Right renal cortex interstitium (tissue), 3 donors: Measurements from ENCODE around the gene KLK1. TPM values are rescaled to one million over a fixed set of nuclear protein-coding genes. Genes with fewer than 3 reads are reported as not detected.
"Not testable (repeated sequence)": the region's sequence is repeated elsewhere in the genome, so short reads cannot be mapped to it uniquely, and the experiment has no call there.

Source experiments
- DNase-seq, 3 donors: peaks; one replicate each; pipeline ENCODE4 v3.0.0-alpha.2; 2013; ENCODE audit warnings: low read depth in 3 of 3, low spot score in 2 of 3
- polyA plus RNA-seq, 3 donors: library from polyadenylated mRNA; unstranded; fragments of 120-200 nt; gene quantifications; one replicate each; pipeline ENCODE4 v1.2.1, GENCODE V29; 2013; ENCODE audit not compliant: insufficient read length in 3 of 3

Gene KLK1
- polyA plus RNA-seq, 3 donors = 1.7 to 1.8 (median 1.8) TPM

DNA sequence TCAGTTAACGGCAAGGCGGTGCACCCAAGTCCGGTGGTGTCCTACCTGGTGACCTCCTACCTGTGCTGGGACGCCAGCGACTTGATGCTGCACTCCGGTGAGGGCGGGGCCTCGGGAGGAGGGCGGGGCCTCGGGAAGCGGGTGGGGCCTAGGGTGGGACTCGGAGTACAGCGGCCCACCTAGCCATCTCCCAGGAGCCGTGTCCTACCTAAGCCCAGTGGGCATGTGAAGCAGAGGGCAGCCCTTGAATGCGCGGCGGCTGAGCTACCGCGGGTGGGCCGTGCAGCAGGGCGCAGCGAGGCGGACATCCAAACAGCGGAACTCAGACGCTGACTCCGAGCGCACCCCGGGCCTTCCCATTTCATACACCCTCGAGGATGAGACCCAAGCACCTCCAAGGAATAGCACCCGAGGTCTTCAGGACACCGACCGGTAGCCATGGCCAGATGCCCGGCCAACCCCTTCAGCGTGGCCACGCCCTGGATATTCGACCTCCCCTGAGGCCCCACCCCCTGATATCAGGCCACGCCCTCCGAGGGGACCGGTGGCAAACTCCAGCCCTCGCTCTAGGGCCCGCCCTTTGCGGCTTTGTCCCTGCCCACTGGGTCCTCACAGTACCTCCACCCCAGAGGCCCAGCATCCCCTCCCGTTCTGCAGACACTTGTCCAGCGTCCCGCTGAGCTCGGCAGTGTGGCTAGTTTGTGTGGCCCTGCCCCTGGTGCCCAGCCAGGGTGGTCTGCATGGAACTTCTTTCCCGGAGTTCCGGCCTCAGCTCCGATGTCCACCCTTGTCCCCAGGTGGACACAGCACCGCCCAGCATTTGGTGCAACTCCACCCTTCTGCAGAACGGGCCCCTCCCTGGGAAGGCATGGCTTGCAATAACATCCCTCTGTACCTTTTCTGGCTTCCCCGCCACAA is 5.4 kb downstream of the KLK1 start:
- DNase-seq = no peak

DNA sequence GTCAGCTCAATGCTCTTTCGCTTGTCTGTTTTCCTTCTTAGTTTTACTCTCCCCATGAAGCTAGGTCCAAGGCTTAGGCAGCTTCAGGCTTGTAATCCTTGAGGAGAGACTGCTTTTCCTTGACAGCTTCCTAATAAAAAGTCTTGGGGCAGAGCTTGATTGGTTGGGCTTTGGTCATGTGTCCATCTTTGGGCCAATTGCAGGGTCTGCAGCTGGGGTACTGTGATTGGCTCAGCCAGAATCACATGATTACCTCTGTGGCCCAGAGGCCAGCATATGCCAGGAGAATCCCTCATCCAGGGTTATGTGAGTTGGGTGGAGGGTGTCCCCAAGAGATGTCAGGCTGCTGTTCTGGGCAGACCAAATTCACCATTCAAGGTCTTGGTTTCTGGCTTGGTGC is 8.1 kb downstream of the KLK1 start:
- no peak for DNase-seq

DNA sequence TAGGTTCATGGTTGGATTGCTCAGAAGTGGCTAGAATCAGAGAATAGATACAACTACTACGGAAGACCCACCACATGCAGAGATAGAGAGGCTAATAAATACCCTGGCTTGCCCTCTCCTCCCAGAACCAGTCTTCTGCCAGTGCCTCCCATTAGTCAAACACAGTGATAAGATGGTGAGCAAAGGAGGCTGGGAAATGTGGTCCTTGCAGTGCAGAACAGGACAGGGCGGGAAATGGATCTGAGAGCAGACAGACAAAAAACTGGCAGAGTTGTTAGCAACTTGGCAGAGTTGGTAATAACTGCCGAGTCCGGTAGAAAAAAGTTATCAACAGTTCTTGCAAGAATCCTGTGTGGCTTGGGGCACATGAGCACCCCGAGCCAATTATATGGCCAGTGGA is 8.7 kb downstream of the KLK1 start:
- DNase-seq = no peak

DNA sequence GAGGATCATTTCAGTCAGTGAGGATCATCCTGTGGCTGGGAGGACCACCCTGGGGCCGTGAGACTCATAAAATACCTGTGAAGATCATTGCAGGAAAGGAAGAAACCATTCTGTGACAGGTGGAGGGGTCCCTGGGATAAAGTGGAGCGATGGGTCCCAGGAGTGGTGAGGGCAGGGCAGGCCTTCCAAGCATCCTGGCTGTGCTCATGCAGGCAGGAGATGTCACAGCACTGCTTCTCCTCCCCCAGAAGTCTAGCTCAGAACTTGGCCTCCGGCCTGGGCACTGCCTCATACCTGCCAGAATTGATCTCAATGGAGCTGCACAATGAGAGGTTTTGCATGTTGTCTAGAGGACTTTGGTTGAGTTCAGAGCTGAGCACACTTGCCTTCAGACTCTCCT is 11.1 kb downstream of the KLK1 start:
- no peak for DNase-seq

DNA sequence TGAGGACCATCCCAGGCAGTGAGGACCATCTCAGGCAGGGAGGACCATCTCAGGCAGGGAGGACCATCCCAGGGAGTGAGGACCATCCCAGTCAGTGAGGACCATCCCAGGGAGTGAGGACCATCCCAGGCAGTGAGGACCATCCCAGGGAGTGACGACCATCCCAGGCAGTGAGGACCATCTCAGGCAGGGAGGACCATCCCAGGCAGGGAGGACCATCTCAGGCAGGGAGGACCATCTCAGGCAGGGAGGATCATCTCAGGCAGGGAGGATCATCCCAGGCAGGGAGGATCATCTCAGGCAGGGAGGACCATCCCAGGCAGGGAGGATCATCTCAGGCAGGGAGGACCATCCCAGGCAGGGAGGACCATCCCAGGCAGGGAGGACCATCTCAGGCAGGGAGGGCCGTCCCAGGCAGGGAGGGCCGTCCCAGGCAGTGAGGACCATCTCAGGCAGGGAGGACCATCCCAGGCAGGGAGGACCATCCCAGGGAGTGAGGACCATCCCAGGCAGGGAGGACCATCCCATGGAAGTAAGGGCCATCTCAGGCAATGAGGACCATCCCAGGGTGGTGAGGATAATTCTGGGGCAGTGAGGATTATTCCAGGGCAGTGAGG is 11.9 kb downstream of the KLK1 start:
- not testable (repeated sequence) for DNase-seq

DNA sequence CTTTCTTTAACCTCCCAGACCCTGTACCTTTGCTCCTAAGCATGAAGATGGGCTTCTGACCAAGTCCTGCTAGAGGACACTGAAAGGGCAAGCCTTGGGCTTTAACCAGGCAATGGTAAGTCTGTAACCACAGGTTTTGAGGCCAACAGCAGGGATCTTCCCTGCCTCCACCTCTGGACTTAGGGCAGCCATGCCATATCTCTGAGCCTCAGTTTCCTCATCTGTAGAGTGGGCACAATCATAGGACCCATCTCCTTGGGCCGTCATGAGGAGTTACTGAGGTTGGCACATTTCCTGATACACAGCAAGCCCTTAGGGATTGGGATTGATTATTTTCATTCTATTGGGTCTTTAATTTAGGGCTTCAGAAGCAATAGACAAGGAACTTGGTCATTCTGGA is 14.7 kb downstream of the KLK1 start:
- no peak for DNase-seq

DNA sequence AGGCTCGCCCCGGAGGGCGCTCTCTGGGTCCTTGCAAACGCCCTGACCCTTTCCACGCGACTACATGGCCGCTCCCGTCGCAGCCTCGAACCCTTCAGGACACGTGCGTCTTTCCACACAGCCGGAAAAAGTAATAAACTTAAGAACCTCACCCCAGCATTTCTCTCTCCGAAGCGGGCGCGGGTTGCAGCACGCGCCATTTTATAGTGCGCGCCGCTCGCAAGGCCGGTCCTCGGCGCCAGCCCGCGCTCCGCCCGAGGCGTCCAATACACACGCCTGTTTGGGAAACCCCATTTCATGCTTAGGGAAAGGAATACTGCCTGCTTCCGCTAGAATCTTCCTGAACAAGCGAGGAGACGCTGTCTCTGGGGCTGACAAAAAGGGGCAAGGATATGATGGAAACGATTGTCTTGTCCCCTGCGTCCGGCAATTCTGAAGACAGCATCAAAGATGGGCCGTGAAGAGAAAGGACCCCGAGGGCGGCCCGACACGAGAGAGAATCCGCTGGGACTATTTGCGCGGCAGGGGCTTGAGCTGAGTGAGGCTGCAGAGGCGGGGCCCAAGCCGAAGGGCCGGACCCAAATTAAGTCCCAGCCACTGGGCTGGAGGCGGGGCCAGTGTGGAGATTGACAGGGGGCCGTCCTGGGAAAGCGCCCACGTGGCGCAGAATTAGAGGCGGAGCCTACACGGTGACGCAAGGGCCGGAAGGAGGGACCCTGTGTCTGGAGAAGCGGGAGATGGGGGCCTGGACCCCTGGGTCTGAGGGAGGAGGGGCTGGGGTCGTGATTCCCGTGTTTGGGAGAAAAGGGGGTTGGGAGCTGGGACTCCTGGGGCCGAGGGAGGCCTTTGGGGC is 18.9 kb downstream of the KLK1 start:
- DNase-seq = peak; percentile 99 to 100 (median 99)

DNA sequence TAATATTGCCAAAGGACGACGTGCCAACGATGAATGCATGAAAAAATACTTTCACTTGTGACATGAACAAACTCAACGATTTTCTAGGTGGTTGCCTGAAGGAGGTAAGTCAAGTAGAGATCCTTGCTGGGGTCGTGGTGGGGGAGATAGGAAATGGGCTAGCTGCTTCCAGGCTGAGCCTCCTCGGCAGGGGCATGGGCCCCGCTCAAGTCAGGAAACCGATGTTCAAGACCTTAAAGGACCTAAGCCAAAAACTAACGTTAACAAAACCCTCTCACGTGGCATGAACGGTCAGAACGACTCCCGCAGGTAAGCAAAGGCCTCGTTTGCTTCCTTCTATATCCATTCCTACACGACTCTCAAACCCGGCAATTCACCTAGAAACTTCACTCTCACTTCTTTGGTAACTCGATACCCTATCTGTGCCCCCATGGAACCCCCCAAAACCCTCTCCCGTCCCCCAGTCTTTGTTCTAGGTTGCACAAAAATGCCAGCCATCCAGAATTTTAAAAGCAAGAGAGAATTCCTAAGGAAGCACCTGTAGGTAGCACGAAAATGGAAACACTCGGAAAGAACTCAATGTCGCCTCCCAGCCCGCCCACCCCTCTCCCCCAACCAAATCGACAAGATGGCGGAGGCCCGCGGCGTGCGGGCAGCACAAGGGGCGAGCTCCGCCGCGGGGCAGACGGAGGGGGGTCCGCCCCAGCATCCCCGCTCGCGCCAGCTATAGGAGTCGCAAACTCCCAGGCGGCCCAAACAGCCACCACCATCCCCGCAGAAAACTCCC is 19.8 kb downstream of the KLK1 start:
- no peak for DNase-seq

DNA sequence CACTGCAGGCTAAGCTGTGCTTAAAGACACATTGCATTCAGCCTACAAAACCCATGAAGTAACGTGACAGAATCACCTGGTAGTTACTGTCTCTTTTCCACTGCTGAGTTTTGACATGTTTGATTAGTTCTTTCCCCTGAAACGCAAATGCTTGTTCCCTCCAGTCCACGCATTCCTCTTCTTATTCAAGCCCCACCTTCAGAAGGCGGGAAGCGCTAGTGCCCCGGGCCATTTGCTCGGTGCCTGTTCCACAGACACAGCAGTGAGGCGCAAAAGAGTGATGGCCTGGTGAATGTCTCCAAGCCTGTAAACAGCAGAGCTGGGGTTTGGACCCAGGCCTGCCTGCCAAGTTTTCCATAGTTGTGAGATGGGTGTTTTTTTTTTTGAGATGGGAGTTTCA is 22.5 kb downstream of the KLK1 start:
- no peak for DNase-seq

DNA sequence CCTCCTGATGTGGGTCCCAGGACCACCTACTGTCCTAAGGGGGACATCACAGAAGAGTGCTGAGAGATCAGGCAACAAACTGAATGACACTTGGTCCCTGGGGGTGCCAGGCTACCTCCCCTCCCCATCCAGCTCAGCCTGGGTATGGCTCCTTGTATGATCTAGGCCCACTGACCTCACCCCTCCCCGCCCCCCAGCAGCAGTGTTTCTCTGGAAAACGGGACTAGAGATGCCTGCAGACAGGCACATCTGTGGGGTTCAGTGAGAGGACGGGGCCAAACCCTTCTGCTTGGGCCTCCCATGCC is 24.1 kb downstream of the KLK1 start:
- DNase-seq = no peak

DNA sequence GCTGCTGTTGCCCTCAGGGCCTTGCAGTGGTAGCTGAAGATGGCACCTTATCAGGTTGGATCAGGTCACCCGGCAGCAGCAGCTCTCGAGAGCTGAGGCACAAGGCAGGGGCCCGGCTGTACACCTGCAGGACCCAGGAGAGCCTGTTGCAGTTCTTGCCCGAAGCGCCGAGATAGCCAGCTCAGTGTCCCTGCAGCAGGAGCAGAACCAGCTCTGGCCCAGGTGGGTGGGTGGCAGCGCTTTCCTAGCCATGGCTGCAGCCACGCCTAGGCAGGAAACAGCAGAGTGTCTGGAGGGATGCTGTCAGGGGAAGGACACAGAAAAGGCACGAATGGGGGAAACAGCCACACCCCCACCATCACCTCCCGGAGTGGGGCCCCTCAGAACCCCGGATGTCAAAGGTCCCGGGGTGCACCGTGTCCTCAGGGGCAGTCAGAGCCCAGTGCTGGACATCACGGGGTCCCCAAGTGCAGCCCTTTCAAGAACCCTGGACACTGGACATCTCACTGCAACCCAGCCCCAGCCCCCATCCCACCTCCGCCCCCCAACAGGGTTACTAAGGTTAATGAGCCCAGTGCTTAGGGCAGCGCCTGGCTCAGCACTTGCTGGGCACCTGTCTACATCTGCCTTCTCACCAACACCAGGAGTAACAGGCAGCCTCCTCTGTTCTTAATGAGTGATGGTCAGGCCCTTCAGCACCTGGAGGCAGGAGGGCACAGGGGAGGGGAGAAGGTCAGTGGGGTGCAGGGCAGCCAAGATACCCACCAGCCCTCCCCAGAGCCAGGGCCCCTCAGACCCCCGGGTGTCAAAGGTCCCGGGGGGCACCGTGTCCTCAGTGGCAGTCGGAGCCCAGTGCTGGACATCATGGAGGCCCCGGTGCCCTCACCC is 24.7 kb downstream of the KLK1 start:
- DNase-seq = no peak

DNA sequence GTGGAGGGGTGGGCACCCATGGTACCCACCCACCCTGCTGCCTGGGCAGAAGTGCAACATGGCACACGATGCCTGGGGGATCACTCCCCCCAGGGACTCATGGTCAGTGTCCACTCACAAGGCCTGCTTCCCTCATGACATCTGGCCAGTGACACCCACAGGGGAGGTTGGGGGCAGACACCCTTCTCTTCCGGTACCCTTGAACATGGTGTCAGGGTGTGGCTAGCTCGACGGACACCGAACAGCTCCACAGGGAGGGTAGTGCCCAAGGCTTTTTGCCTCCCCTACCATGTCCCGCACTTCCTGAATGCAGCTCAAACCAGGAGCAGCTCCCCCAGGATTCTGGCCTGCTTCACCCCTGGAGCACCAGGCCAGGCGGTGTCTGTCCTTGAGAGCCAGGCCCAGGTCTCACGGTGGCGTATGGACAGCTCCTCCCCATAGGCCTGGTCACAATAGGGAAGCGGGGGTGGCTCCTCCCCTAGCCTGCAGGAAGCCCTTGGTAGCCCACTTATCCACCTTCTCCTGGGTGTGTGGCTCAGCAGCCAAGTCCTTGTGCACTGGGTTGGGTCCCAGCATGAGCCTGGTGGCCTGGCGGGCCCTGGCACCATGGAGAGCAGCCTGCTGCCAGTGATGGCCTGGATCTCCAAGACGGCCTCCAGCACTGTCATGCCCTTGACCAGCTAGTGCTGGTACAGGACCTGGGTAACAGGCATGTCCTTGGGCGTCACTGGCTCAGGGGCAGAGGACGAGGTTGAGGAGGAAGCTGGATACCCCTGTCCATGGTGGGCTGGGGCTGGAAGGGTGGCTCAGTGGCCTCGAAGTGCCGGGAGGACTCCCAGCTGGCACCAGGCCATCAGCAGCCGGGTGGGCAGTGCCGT is 25.6 kb downstream of the KLK1 start:
- no peak for DNase-seq

DNA sequence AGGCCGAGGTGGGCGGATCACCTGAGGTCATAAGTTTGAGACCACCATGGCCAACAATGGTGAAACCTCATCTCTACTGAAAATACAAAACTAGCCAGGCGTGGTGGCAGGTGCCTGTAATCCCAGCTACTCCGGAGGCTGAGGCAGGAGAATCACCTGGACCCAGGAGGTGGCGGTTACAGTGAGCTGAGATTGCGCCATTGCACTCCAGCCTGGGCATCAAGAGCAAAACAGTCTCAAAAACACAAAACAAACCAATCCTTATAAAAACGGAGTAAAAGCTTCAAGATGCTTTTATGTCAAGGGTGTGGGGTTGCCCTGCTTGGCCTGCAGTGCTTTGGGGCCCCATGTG is 26.2 kb downstream of the KLK1 start:
- no peak for DNase-seq

DNA sequence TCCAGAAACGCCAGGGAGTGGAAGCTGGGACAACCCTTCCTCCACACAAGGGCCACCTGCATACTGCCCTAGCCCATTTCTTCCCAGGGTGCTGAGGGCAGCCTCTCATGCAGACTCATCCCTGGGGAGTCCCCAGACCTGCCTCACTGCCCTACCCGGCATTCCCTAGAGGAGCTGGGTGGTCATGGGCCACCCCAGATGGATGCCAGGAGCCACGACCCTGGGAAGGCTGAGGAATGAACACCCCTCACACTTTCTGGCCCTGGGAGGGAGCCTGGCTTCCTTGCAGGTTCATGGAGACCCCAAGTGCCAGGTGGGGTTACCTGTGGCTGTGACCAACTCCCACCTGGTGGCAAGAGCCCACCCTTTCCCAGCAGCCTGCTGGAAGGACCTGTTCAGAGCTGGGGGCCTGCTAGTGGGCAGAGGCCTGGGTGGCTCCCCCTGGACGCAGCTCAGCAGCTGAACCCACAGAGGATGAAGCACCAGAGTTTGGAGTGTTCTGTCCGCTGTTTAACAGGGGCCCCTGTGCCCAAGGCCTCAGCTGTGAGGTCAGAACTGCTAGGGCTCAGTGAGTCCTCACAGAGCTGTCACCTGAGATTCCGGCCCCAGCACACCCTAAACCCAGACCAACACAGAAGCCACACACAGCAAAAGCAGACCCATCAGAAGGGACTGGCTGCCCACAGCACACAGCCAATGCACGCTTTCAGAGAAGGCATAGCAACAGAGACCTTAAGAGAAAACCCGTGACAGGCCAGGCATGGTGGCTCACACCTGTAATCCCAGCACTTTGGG is 26.8 kb downstream of the KLK1 start:
- DNase-seq = no peak

DNA sequence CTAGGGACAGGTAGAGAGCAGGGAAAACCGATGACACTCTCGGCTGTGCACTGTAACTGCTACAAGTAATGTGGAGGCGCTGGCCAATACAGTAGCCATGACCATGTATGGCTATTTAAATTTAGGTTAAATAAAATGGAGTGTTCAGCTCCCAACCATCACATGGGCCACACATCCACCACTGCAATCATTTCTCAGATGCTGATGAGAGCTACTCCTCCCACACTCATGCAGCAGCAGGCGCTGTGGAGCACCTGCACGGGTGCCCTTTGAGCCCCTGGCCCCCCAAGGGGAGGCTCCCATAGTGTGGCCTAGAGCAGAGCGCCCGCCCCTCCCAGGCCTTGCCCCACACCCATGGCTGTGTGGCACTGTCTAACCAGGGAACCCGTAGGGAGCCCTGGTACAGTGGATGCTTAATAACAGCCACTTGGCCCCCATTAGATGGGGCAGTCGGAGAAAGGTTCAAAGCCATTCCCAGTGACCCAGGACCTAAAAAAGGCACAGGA is 27.4 kb downstream of the KLK1 start:
- no peak for DNase-seq

DNA sequence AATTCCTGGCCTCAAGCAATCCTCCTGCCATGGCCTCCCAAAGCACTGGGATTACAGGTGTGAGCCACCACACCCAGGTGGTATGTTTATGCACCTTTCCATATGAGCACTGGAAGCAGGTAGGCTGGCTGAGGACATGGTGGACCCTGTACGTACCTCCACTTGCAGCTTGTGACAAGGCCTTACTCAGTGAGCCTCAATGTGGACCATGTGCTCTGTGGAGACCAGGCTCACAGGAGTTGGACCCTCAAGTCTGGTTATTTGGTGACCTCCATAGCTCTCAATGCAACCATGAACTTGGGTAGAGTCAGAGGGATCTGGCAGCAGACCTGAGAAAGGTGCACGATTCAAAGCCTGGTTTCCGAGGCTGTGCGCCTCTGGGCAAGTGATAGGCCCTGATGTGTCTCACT is 27.9 kb downstream of the KLK1 start:
- no peak for DNase-seq

DNA sequence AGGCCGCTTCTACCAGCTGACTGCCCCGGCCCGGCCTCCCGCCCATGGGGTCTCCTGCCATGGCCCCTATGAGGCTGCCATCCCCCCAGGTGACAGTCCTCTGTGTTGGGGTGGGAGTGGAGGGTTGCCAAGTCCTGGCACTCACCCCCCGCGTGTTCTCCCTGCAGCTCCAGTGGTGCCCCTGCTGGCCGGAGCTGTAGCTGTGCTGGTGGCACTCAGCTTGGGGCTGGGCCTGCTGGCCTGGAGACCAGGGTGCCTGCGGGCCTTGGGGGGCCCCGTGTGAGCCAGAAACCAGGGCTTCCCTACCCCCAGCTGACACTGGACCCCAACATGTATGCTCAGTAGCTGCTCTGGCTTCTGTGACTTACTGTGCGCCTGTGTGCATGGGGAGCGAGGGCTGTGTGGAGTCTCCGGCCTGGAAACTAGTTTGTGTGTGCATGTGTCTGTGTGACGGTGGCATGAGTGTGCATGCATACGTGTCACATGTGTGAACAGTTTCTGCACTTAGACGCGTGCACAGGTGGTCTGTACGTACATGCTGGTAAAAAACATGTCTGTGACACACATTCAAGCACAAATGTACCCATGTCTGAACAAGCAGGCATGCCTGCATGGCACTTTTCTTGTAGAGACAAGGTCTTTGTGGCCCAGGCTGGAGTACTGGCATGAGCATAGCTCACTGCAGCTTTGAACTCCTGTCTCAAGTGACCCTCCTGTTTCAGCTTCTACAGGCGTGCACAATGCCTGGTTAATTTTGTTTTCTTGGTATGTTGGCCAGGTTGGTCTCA is 28.5 kb downstream of the KLK1 start:
- DNase-seq = no peak
